Caco-2 (cell line): ENCODE results near the gene TMTC2. TPM values are rescaled to one million over a fixed set of nuclear protein-coding genes. Genes with fewer than 3 reads are reported as not detected.
A peak's percentile ranks its signal among the peaks of the same experiment; 100 is the strongest.

Experiments
- BruUV-seq: library from RNA; stranded (reverse); fragments of 400-500 nt; replicated peaks from 2 replicates; lab custom pipeline; 2021; lab: Mats Ljungman, UMichigan
- CTCF ChIA-PET: fragments of 300-600 bp; sonication (Branson Sonifier 250); formaldehyde crosslinking; loops from one replicate; lab custom pipeline; 2022; ENCODE audit warnings: antibody characterized with exemption; lab: Charles Lee
- POLR2A ChIA-PET: fragments of 300-600 bp; sonication (Branson Sonifier 250); formaldehyde crosslinking; loops from one replicate; lab custom pipeline; 2022; ENCODE audit warnings: antibody characterized with exemption; lab: Charles Lee
- DNase-seq, 2 experiments: peaks; one replicate each; pipeline versions ENCODE4 v3.0.0 to v3.0.0-alpha.2; 2020 to 2022
- H3K27me3 ChIP-seq: replicated peaks from 2 replicates; pipeline ENCODE4 v1.6.0; 2011; ENCODE audit warnings: low read length; ENCODE audit not compliant: control insufficient read depth, insufficient read depth
- H3K36me3 ChIP-seq: 2 replicates; pipeline ENCODE4 v1.5.1; 2011; ENCODE audit warnings: low read length; ENCODE audit not compliant: control insufficient read depth, insufficient read depth
- H3K4me1 ChIP-seq: fragments of 250-450 bp; sonication (Bioruptor Pico); 2 replicates; pipeline ENCODE4 v1.5.1; 2020; ENCODE audit warnings: mild to moderate bottlenecking
- H3K4me3 ChIP-seq: 2 replicates; pipeline ENCODE4 v1.5.1; 2011; ENCODE audit warnings: low read depth, mild to moderate bottlenecking, control low read depth, low read length
- H3K9me3 ChIP-seq: fragments of 250-450 bp; sonication (Bioruptor Pico); 2 replicates; pipeline ENCODE4 v1.5.1; 2020; ENCODE audit warnings: mild to moderate bottlenecking, moderate library complexity
- H3K27ac Mint-ChIP-seq: one replicate; pipeline ENCODE4 v1.8.0; 2022; ENCODE audit warnings: mixed read lengths; ENCODE audit not compliant: unreplicated experiment
- H3K27me3 Mint-ChIP-seq: one replicate; pipeline ENCODE4 v1.8.0; 2022; ENCODE audit warnings: mixed read lengths; ENCODE audit not compliant: insufficient read depth, unreplicated experiment
- H3K36me3 Mint-ChIP-seq: one replicate; pipeline ENCODE4 v1.8.0; 2022; ENCODE audit warnings: mild to moderate bottlenecking, mixed read lengths; ENCODE audit not compliant: insufficient read depth, unreplicated experiment
- H3K4me1 Mint-ChIP-seq: one replicate; pipeline ENCODE4 v1.8.0; 2022; ENCODE audit warnings: low read depth, mixed read lengths; ENCODE audit not compliant: unreplicated experiment
- H3K4me3 Mint-ChIP-seq: one replicate; pipeline ENCODE4 v1.8.0; 2022; ENCODE audit warnings: mild to moderate bottlenecking, moderate library complexity, mixed read lengths; ENCODE audit not compliant: unreplicated experiment
- H3K9me3 Mint-ChIP-seq: one replicate; pipeline ENCODE4 v1.8.0; 2022; ENCODE audit warnings: mixed read lengths; ENCODE audit not compliant: unreplicated experiment
- CTCF ChIP-seq, 2 experiments: fragments of 200-600 bp in 1 of 2; IDR thresholded peaks; 1 replicate in 1 of 2; 2 replicates in 1 of 2; pipeline versions ENCODE4 v1.5.1 to v1.8.0; 2011 to 2022; ENCODE audit warnings: antibody characterized with exemption in 1 of 2, control low read depth in 1 of 2, inconsistent platforms in 1 of 2, low read depth in 1 of 2, low read length in 1 of 2, mild to moderate bottlenecking in 1 of 2, moderate library complexity in 1 of 2; ENCODE audit not compliant: insufficient read depth in 1 of 2, severe bottlenecking in 1 of 2, unreplicated experiment in 1 of 2
- intact Hi-C: fragments of 100-400 bp; cut with micrococcal nuclease; formaldehyde crosslinking; loops from one replicate; pipeline ENCODE4 v1.10.0; 2022; ENCODE audit not compliant: unreplicated experiment
- total RNA-seq: library from RNA; stranded (reverse); gene quantifications from 2 replicates; pipeline ENCODE4 v1.2.3, GENCODE V29; 2022

Gene TMTC2
- total RNA-seq, 1 experiment from 2014 or later: 2.2 TPM

- intact Hi-C loops: no loop called here
- no peaks in the 10 kb centered on the region for H3K9me3 ChIP-seq
- TF ChIP-seq CTCF (IDR thresholded peaks at IDR 0.05; ENCODE audit: insufficient read depth in 1 of 2, low read depth in 1 of 2, low read length in 1 of 2, severe bottlenecking in 1 of 2, unreplicated experiment in 1 of 2): no peak
- Mint-ChIP-seq H3K4me3 (no peak overlapping the region), H3K27me3 (no peaks in the 10 kb centered on the region), H3K4me1 (no peaks in the 10 kb centered on the region), H3K27ac (no peak overlapping the region), H3K9me3 (no peaks in the 10 kb centered on the region), H3K36me3 (no peaks in the 10 kb centered on the region)
- H3K27me3 ChIP-seq: no peaks in the 10 kb centered on the region
- H3K4me3 ChIP-seq: no peak overlapping the region
- POLR2A ChIA-PET: no interaction called here
- CTCF ChIA-PET: no interaction called here
- no TSS peak for BruUV-seq
- H3K4me1 ChIP-seq: peaks cover 4% of the 10 kb centered on the region; the same call in 1 of the 2 replicates
- DNase-seq: peak; percentile 27 to 69
- no peaks in the 10 kb centered on the region for H3K36me3 ChIP-seq
Observed at GRCh38 chr12:82650627-82651337, 35.9 kb upstream of the TMTC2 start.

- no peak for DNase-seq
- no peaks in the 10 kb centered on the region for H3K9me3 ChIP-seq
- TF ChIP-seq CTCF (IDR thresholded peaks at IDR 0.05; ENCODE audit: insufficient read depth in 1 of 2, low read depth in 1 of 2, low read length in 1 of 2, severe bottlenecking in 1 of 2, unreplicated experiment in 1 of 2): no peak
- intact Hi-C loops: no loop called here
- ChIA-PET POLR2A (no interaction called here), CTCF (no interaction called here)
- no peaks in the 10 kb centered on the region for H3K27me3 ChIP-seq
- Mint-ChIP-seq H3K36me3 (no peaks in the 10 kb centered on the region), H3K27ac (no peak overlapping the region), H3K4me1 (no peaks in the 10 kb centered on the region), H3K27me3 (no peaks in the 10 kb centered on the region), H3K9me3 (no peaks in the 10 kb centered on the region), H3K4me3 (no peak overlapping the region)
- no TSS peak for BruUV-seq
- H3K36me3 ChIP-seq: no peaks in the 10 kb centered on the region
- H3K4me3 ChIP-seq: no peak overlapping the region
- peaks cover 4% of the 10 kb centered on the region; the same call in 1 of the 2 replicates for H3K4me1 ChIP-seq
Observed at GRCh38 chr12:82651489-82651888, 35.2 kb upstream of the TMTC2 start.

GRCh38 chr12:82652071-82652470 is 34.6 kb upstream of the TMTC2 start:
- no peak overlapping the region for H3K4me3 ChIP-seq
- Mint-ChIP-seq H3K9me3 (no peaks in the 10 kb centered on the region), H3K27ac (no peak overlapping the region), H3K27me3 (no peaks in the 10 kb centered on the region), H3K4me3 (no peak overlapping the region), H3K4me1 (no peaks in the 10 kb centered on the region), H3K36me3 (no peaks in the 10 kb centered on the region)
- POLR2A ChIA-PET: no interaction called here
- DNase-seq: no peak
- no peaks in the 10 kb centered on the region for H3K36me3 ChIP-seq
- no TSS peak for BruUV-seq
- intact Hi-C loops: no loop called here
- peaks cover 4% of the 10 kb centered on the region; the same call in 1 of the 2 replicates for H3K4me1 ChIP-seq
- CTCF ChIA-PET: no interaction called here
- TF ChIP-seq CTCF (IDR thresholded peaks at IDR 0.05; ENCODE audit: insufficient read depth in 1 of 2, low read depth in 1 of 2, low read length in 1 of 2, severe bottlenecking in 1 of 2, unreplicated experiment in 1 of 2): no peak
- H3K9me3 ChIP-seq: no peaks in the 10 kb centered on the region
- H3K27me3 ChIP-seq: no peaks in the 10 kb centered on the region
